ENCODE measurements around the gene CEP41.

The CEP41 gene

GRCh38 chr7:130415006-130415405 lies 25.8 kb downstream of the CEP41 start:
- DNase-seq: no peak

- DNase-seq: no peak
These were observed 27.6 kb downstream of the CEP41 start for GRCh38 chr7:130413201-130413600.

GRCh38 chr7:130410868-130411541 lies 29.8 kb downstream of the CEP41 start:
- peak; percentile 81 for DNase-seq

- DNase-seq: no peak
These were observed 31.1 kb downstream of the CEP41 start for GRCh38 chr7:130409712-130410072.

- peak; percentile 77 for DNase-seq
These were observed 31.6 kb downstream of the CEP41 start for GRCh38 chr7:130409067-130409711.

GRCh38 chr7:130405003-130405402 lies 35.8 kb downstream of the CEP41 start:
- no peak for DNase-seq

- DNase-seq: no peak
These were observed 39.2 kb downstream of the CEP41 start for GRCh38 chr7:130401578-130401977.

- DNase-seq: no peak
These were observed 39.7 kb downstream of the CEP41 start for GRCh38 chr7:130401101-130401500.

- DNase-seq: no peak
These were observed 40.7 kb downstream of the CEP41 start for GRCh38 chr7:130400120-130400572.

- no peak for DNase-seq
These were observed 42.2 kb downstream of the CEP41 start for GRCh38 chr7:130398526-130399090.

GRCh38 chr7:130397758-130398073 lies 43.1 kb downstream of the CEP41 start:
- DNase-seq: peak; percentile 69

- DNase-seq: no peak
These were observed 43.6 kb downstream of the CEP41 start for GRCh38 chr7:130397051-130397757.

- DNase-seq: no peak
These were observed 44.7 kb downstream of the CEP41 start for GRCh38 chr7:130396109-130396508.

GRCh38 chr7:130395421-130395820 lies 45.4 kb downstream of the CEP41 start:
- no peak for DNase-seq

GRCh38 chr7:130394421-130395195 lies 46.2 kb downstream of the CEP41 start:
- peak; percentile 35 for DNase-seq

- DNase-seq: no peak
These were observed 46.9 kb downstream of the CEP41 start for GRCh38 chr7:130393841-130394411.

- no peak for DNase-seq
These were observed 47.7 kb downstream of the CEP41 start for GRCh38 chr7:130393101-130393561.

- DNase-seq: no peak
These were observed 50.3 kb downstream of the CEP41 start for GRCh38 chr7:130390486-130390885.

- DNase-seq: no peak
These were observed 52.1 kb downstream of the CEP41 start for GRCh38 chr7:130388671-130389070.

GRCh38 chr7:130387628-130388403 lies 53.0 kb downstream of the CEP41 start:
- no peak for DNase-seq

- DNase-seq: no peak
These were observed 53.5 kb downstream of the CEP41 start for GRCh38 chr7:130387306-130387627.

GRCh38 chr7:130386876-130387275 lies 53.9 kb downstream of the CEP41 start:
- no peak for DNase-seq

All from NCI-H69 (cell line).